PC-3 (cell line): ENCODE results near the gene PHEX. TPM values are rescaled to one million over a fixed set of nuclear protein-coding genes. Genes with fewer than 3 reads are reported as not detected.

Source experiments
- ATAC-seq: fragments of 200-7000 bp; cut with Tn5 transposase; 2 replicates; pipeline ENCODE4 v1.9.1; 2020; ENCODE audit warnings: mild to moderate bottlenecking, moderate library complexity
- BruUV-seq: library from RNA; stranded (reverse); fragments of 400-500 nt; replicated peaks from 2 replicates; lab custom pipeline; 2021; lab: Mats Ljungman, UMichigan
- CTCF ChIA-PET: fragments of 300-600 bp; sonication (Branson Sonifier 250); formaldehyde crosslinking; loops from one replicate; lab custom pipeline; 2022; ENCODE audit warnings: antibody characterized with exemption; lab: Charles Lee
- POLR2A ChIA-PET: fragments of 300-600 bp; sonication (Branson Sonifier 250); formaldehyde crosslinking; loops from one replicate; lab custom pipeline; 2022; ENCODE audit warnings: antibody characterized with exemption; ENCODE audit not compliant: unreplicated experiment; lab: Charles Lee
- DNase-seq: peaks from one replicate; pipeline ENCODE4 v3.0.0-alpha.2; 2015
- H2AFZ ChIP-seq: fragments of 300-600 bp; sonication (generic); 2 replicates; pipeline ENCODE4 v1.6.0; 2016; ENCODE audit warnings: antibody characterized with exemption, low read length
- H3F3A ChIP-seq: fragments of 300-600 bp; sonication (generic); one replicate; pipeline ENCODE4 v1.6.0; 2017; ENCODE audit warnings: antibody characterized with exemption, low read length, control low read depth, mild to moderate bottlenecking; ENCODE audit not compliant: unreplicated experiment
- H3K27ac ChIP-seq: fragments of 300-600 bp; sonication (generic); 2 replicates; pipeline ENCODE4 v1.5.1; 2016; ENCODE audit warnings: mild to moderate bottlenecking, low read length
- H3K27me3 ChIP-seq: fragments of 300-600 bp; sonication (generic); 2 replicates; pipeline ENCODE4 v1.6.1; 2016; ENCODE audit warnings: low read length, mixed read lengths
- H3K36me3 ChIP-seq: fragments of 300-600 bp; sonication (generic); 2 replicates; pipeline ENCODE4 v1.6.1; 2016; ENCODE audit warnings: low read depth, mixed run types, low read length, mixed read lengths
- H3K4me1 ChIP-seq: fragments of 300-600 bp; sonication (generic); 2 replicates; pipeline ENCODE4 v1.5.1; 2016; ENCODE audit warnings: low read length; ENCODE audit not compliant: insufficient read depth
- H3K4me2 ChIP-seq: fragments of 300-600 bp; sonication (generic); 2 replicates; pipeline ENCODE4 v1.6.0; 2016; ENCODE audit warnings: low read length
- H3K4me3 ChIP-seq: fragments of 300-600 bp; sonication (generic); 2 replicates; pipeline ENCODE4 v1.5.1; 2016; ENCODE audit warnings: mild to moderate bottlenecking, low read length, mixed read lengths
- H3K79me2 ChIP-seq: fragments of 300-600 bp; sonication (generic); 2 replicates; pipeline ENCODE4 v1.6.1; 2017; ENCODE audit warnings: low read length, mixed read lengths
- H3K9ac ChIP-seq: fragments of 300-600 bp; sonication (generic); 2 replicates; pipeline ENCODE4 v1.6.0; 2016; ENCODE audit warnings: mild to moderate bottlenecking, low read length
- H3K9me2 ChIP-seq: fragments of 300-600 bp; sonication (generic); replicated peaks from 2 replicates; pipeline ENCODE4 v1.6.1; 2016; ENCODE audit warnings: mixed run types, low read length, mixed read lengths
- H3K9me3 ChIP-seq: fragments of 300-600 bp; sonication (generic); 2 replicates; pipeline ENCODE4 v1.6.1; 2016; ENCODE audit warnings: low read length, mixed read lengths
- H4K20me1 ChIP-seq: fragments of 300-600 bp; sonication (generic); 2 replicates; pipeline ENCODE4 v1.6.1; 2016; ENCODE audit warnings: low read length, mixed read lengths
- EZH2 ChIP-seq: fragments of 300-600 bp; sonication (generic); IDR thresholded peaks from one replicate; pipeline ENCODE4 v1.6.1; 2017; ENCODE audit warnings: antibody characterized with exemption, mild to moderate bottlenecking, low read length; ENCODE audit not compliant: unreplicated experiment
- EZH2phosphoT487 ChIP-seq: fragments of 300-600 bp; sonication (generic); IDR thresholded peaks from 2 replicates; pipeline ENCODE4 v1.6.1; 2018; ENCODE audit warnings: mild to moderate bottlenecking, antibody characterized with exemption, low read length, borderline replicate concordance
- intact Hi-C: fragments of 100-400 bp; cut with micrococcal nuclease; formaldehyde crosslinking; loops from 2 replicates; pipeline ENCODE4 v1.9.0; 2023
- total RNA-seq: library from RNA; depleted of rRNA; stranded (reverse); fragments of >200 nt; gene quantifications from 2 replicates; pipeline ENCODE4 v1.2.3, GENCODE V29; 2014
- TF ChIP-seq, protein P1 (sequence below): fragments of 300-600 bp; sonication (generic); conservative IDR thresholded peaks from 2 replicates; pipeline ENCODE4 v1.5.1; 2017; ENCODE audit warnings: antibody characterized with exemption, low read depth, mild to moderate bottlenecking, low read length

PHEX gene
- total RNA-seq, 1 experiment from 2014 or later: 0.62 TPM

GRCh38 chrX:22012931-22013330 is 19.2 kb upstream of the PHEX start:
- H3F3A ChIP-seq: no peaks in the 10 kb centered on the region
- H3K27me3 ChIP-seq: no peaks in the 10 kb centered on the region
- TF ChIP-seq EZH2: no peak
- no peak for TF ChIP-seq EZH2phosphoT487
- intact Hi-C loops: no loop called here
- no peak overlapping the region for H3K27ac ChIP-seq
- BruUV-seq: no TSS peak
- no peaks in the 10 kb centered on the region for H3K36me3 ChIP-seq
- no peaks in the 10 kb centered on the region for H3K79me2 ChIP-seq
- H3K4me2 ChIP-seq: no peak overlapping the region
- H4K20me1 ChIP-seq: no peaks in the 10 kb centered on the region
- CTCF ChIA-PET: no interaction called here
- ATAC-seq (no peak), DNase-seq (no peak)
- H3K9me2 ChIP-seq: no peaks in the 10 kb centered on the region
- POLR2A ChIA-PET: no interaction called here
- H3K4me3 ChIP-seq: no peak overlapping the region
- no peak overlapping the region for H3K9ac ChIP-seq
- H3K9me3 ChIP-seq: no peaks in the 10 kb centered on the region
- H2AFZ ChIP-seq: no peak overlapping the region
- no peaks in the 10 kb centered on the region for H3K4me1 ChIP-seq

GRCh38 chrX:22015139-22015750 is 16.9 kb upstream of the PHEX start:
- Histone ChIP-seq H3K27me3 (no peaks in the 10 kb centered on the region), H3K27ac (no peak overlapping the region), H3K9ac (no peak overlapping the region), H3K79me2 (no peaks in the 10 kb centered on the region), H3K4me2 (no peak overlapping the region), H3K9me3 (no peaks in the 10 kb centered on the region), H3F3A (no peaks in the 10 kb centered on the region), H3K4me1 (no peaks in the 10 kb centered on the region), H2AFZ (no peak overlapping the region), H4K20me1 (no peaks in the 10 kb centered on the region), H3K36me3 (no peaks in the 10 kb centered on the region), H3K9me2 (no peaks in the 10 kb centered on the region), H3K4me3 (no peak overlapping the region)
- ChIA-PET POLR2A (no interaction called here), CTCF (no interaction called here)
- intact Hi-C loops: no loop called here
- ATAC-seq: no peak
- no peak for DNase-seq
- BruUV-seq: no TSS peak
- TF ChIP-seq EZH2phosphoT487 (no peak), EZH2 (no peak)
- TF ChIP-seq, protein P1, sequence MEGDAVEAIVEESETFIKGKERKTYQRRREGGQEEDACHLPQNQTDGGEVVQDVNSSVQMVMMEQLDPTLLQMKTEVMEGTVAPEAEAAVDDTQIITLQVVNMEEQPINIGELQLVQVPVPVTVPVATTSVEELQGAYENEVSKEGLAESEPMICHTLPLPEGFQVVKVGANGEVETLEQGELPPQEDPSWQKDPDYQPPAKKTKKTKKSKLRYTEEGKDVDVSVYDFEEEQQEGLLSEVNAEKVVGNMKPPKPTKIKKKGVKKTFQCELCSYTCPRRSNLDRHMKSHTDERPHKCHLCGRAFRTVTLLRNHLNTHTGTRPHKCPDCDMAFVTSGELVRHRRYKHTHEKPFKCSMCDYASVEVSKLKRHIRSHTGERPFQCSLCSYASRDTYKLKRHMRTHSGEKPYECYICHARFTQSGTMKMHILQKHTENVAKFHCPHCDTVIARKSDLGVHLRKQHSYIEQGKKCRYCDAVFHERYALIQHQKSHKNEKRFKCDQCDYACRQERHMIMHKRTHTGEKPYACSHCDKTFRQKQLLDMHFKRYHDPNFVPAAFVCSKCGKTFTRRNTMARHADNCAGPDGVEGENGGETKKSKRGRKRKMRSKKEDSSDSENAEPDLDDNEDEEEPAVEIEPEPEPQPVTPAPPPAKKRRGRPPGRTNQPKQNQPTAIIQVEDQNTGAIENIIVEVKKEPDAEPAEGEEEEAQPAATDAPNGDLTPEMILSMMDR: no peak

DNA sequence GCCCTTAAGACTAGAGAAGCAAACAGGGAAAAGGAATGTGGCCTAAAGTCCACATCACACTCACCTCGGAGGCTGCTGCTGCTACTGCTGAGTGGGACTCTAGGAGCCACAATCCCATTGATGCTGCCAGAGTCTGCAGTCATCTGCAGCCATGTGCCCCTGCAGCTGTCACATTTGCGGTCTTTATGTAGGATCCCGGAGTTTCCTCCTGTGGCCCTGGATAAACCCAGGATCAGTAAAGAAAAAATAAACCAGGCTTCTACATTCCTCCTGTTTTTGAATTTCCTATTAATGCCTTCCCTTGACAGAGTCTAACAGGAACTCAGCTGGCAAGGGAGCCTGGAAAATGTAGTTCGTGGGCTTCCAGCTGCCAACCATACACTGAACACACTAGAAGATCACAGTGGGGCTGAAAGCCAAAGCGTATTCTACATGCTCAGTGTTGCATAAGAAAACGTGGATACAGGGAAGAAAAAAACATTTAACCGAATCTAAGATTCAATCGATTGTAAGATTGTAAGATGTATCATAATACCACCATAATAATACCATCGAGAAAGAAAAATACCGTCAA is 10.3 kb upstream of the PHEX start:
- ATAC-seq (no peak), DNase-seq (no peak)
- no peaks in the 10 kb centered on the region for H3K79me2 ChIP-seq
- H3K9me2 ChIP-seq: no peaks in the 10 kb centered on the region
- no peaks in the 10 kb centered on the region for H3K36me3 ChIP-seq
- no peaks in the 10 kb centered on the region for H3F3A ChIP-seq
- H2AFZ ChIP-seq: no peak overlapping the region
- CTCF ChIA-PET: interaction anchor here (0.6 kb wide), 1 partner anchor 51 kb away, joined by 6 read pairs; no protein-coding TSS in a partner anchor
- no peaks in the 10 kb centered on the region for H4K20me1 ChIP-seq
- H3K9me3 ChIP-seq: no peaks in the 10 kb centered on the region
- no peak overlapping the region for H3K4me3 ChIP-seq
- intact Hi-C loops: no loop called here
- H3K9ac ChIP-seq: no peak overlapping the region
- no TSS peak for BruUV-seq
- POLR2A ChIA-PET: no interaction called here
- no peaks in the 10 kb centered on the region for H3K4me1 ChIP-seq
- no peak overlapping the region for H3K4me2 ChIP-seq
- H3K27ac ChIP-seq: no peak overlapping the region
- TF ChIP-seq, protein P1: no peak
- TF ChIP-seq EZH2 (no peak), EZH2phosphoT487 (no peak)
- no peaks in the 10 kb centered on the region for H3K27me3 ChIP-seq
